PC-9 (cell line): ENCODE results near the gene LRP1-AS.

Experiments
- CTCF ChIP-seq: fragments of 200-600 bp; sonication (generic); conservative IDR thresholded peaks from 2 replicates; pipeline ENCODE4 v1.6.1; 2017; ENCODE audit warnings: mixed run types, antibody characterized with exemption, mild to moderate bottlenecking, moderate library complexity
- EZH2 ChIP-seq: fragments of 200-600 bp; sonication (generic); IDR thresholded peaks from 2 replicates; pipeline ENCODE4 v1.8.0; 2017; ENCODE audit warnings: antibody characterized with exemption, low read depth

GRCh38 chr12:57196439-57196838 lies 49.0 kb upstream of the LRP1-AS start:
- TF ChIP-seq CTCF (no peak), EZH2 (no peak)
